Fibroblast of peridontal ligament (primary cell): ENCODE data around the gene CTAGE6.
"Not testable (repeated sequence)": the region's sequence is repeated elsewhere in the genome, so short reads cannot be mapped to it uniquely, and the experiment has no call there.

ENCODE experiments used
- DNase-seq: peaks from one replicate; pipeline ENCODE4 v3.0.0-alpha.2; 2010; ENCODE audit errors: extremely low read depth

CTAGE6 gene, protein sequence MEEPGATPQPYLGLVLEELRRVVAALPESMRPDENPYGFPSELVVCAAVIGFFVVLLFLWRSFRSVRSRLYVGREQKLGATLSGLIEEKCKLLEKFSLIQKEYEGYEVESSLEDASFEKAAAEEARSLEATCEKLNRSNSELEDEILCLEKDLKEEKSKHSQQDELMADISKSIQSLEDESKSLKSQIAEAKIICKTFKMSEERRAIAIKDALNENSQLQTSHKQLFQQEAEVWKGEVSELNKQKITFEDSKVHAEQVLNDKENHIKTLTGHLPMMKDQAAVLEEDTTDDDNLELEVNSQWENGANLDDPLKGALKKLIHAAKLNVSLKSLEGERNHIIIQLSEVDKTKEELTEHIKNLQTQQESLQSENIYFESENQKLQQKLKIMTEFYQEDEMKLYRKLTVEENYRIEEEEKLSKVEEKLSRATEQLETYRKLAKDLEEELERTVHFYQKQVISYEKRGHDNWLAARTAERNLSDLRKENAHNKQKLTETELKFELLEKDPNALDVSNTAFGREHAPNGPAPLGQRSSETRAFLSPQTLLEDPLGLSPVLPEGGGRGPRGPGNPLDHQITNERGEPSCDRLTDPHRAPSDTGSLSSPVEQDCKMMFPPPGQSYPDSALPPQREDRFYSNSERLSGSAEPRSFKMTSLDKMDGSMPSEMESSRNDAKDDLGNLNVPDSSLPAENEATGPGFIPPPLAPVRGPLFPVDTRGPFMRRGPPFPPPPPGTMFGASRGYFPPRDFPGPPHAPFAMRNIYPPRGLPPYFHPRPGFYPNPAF

DNA sequence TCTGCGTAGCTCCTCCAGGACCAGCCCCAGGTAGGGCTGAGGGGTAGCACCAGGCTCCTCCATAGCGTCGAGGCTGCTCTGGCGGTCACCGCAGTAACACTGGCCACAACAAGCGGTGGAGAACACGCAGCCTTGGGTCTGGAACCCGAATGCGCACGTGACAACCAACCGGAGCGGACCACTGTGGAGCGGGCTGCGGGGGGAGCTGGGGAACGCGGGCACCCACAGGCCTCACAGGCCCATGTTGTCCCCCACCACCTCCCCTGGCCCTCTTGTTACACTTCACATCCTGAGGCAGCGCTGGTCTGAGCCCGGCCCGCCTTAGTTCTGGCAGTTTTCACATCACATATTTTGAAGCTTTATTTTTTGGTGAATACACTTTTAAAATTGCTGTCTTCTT is at the start of gene CTAGE6:
CTAGE6 (minus strand) TSS at position 101 of the 400 bp plus-strand sequence; CDS start at position 63, 38 bp downstream.
- DNase-seq: not testable (repeated sequence)

DNA sequence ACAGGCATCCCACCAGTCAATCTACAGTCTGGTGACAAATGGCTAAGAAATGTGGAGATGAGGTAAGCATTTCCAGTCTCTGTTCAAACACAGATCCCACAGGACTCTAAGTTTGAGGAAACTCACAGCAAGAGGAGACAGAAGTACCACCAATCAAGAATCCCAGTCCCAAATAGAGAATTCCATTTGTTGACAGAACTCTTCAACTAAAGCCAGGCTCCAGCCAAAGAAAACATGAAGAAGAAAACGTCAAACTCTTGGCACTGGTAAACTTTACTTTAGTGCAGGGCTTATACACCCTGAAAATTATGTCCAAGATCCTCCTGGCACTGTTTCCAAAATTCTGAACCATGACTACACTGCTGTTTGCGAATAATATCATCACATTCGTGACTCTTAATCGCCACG is 49.2 kb upstream of the CTAGE6 start:
- not testable (repeated sequence) for DNase-seq

DNA sequence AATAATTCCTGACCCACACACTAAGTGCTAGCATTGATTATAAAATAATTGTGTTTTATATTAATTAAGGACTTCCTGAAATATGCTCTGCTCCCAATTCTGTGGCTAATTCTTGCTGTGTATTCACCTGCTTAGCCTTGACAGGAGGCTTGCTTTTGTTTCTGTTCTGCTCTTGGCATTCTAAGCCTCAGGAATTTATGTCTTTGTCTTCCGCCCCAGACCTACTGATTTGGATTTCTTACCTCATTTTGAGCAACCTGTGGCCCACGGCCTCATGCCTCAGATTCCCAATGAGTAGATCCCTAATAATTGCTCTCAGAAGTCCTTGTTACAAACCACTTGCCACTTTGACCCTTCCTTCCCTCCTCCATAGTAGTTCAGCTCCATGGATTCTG is 40.4 kb upstream of the CTAGE6 start:
- DNase-seq: not testable (repeated sequence)

DNA sequence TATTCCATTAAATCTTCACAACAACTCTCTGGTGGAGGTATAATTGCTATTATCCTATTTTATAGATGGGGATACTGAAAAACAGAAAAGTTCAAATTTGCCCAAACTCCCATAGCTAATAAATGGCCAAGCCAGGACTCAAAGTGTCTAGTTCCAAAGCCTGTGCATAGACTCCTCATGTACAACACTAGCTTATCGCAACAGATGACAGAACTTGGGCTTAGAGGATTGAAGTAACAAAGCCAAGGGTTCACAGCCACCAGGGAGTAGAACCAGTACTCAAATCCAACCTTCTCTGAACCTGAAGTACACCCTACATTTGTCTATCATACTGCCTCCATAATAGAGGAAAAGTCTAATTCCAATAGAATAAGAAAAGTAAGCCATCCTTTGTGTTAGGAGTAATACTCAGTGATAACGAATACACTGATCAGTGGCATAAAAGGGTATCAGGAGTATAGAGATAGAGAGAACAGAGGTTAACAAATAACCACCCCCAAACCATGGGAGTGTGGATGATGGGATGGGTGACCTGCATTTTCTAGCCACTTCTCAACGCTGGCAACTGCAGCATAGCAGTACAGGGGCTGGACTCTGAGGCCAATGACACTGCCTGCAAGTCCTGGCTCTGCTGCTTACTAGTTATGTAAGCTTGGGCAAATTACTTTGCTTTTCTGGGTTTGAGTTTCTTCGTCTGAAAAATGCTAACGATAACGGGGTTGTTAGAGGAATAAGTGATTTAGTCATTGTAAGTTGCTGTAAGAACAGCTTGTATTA is 39.8 kb upstream of the CTAGE6 start:
- not testable (repeated sequence) for DNase-seq

DNA sequence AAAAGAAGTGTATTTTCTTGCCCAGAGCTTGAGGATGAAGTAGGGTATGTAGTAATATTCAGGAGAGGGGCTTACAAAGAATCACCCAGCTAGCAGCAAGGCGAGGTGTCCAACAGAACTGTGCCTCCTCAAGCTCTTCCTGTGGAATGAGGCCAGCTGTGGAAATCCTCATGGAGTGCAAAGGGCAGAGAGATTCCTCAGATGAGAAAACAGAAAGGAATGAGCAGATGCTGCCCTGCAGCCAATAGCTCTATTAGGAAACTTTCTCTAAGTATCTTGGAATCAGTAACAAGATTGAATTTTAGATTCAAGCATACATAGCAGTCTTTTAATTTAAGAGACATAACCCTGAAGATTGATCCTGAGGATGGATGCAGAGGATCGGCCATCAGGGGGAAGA is 38.2 kb upstream of the CTAGE6 start:
- DNase-seq: not testable (repeated sequence)

DNA sequence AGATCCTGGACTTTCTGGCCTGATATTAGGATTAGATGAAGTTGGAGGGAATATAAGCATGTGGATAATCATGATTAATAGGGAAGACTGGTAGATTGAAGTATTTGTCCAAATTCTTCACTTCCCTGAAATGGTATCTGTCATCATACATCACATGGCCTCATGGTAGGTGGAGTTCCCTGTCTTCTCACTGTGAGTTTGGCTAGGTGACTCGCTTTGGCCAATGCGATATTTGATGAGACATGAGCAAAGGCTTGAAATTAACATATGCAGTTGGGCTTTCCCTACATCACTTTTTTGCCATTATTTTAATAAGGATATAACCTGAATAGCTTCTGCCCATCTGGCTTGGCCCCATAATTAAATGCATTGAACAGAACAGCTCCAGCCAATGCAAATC is 35.1 kb upstream of the CTAGE6 start:
- not testable (repeated sequence) for DNase-seq

DNA sequence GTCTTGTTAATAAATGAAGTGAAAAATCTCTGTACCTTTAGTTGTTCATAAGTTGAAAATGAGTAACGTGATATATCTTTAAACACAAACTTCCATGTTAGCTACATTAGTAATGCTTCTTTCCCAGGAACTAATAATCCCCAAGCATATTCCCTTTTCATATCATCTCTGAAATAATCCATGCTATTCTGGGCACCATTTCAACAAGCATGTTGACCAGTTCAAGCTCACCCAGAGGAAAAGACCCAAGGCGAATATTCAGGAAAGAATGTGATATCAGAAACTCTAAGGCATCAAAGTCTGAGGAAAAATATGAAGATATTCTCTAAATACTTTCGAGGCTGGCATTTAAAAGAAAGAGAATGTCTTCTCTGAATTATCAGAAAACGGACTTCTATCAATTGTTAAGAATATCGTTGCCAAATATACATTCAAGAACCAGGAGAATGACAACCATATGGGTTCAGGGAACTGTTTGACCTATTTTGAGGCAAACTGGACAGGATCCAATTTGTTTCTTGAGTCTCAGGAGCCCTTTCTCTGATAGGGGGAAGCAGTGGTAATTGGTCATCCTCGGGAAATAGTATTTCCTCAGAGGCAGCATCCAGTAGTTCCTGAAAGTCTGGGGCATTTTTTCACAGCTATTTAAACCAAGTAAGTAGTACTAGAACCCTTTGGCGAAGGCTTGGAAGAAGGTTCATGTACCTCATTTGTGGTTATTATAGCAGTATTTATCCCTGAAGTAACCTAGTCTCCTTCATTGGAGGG is 28.1 kb upstream of the CTAGE6 start:
- DNase-seq: not testable (repeated sequence)

DNA sequence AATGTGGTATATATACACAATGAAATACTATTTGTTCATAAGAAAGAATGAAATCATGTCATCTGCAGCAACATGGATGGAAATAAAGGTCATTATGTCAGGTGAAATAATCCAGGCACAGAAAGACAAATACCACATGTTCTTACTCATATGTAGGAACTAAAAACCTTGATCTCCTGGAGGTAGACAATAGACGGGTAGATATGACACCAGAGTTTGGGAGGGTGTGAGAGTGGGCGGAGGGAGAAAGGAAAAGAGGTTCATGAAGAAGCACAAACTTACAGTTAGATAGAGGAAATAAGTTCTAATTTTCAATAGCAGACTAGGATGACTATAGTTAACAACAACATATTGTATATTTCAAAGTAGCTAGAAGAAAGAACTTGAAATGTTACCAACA is 22.1 kb upstream of the CTAGE6 start:
- DNase-seq: not testable (repeated sequence)

DNA sequence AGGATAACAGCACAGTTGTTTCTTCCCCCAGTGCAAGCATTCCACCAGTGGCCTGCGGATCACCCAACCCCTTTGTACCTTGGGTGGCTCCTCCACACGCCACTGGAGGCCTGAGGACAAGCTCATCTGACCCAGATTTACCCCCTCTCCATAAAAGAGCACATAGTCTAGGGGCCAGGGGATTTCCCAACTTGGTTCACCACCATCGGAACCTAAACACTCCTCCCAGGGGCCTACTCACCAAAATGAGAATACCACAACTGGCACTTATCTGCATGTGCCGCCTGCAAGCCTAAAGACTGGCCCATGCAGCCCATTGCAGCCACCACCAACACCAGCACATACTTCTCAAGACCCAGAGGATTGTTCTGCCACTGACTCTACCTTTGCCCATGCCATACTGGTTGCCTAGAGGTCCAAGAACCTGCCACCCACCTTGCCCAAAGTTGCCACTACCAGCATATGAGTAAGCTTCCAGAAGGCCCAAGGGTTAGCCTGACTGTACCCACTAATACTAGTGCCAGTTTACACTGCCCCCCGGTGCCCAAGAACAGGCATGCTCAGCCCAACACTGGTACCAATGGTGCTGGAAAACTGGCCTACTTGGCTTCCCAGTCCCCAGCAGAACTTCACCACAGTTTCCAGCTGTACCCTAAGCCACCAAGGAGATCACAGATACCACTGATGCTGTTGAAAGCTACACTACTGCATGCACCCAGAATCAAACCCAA is 15.4 kb upstream of the CTAGE6 start:
- DNase-seq: not testable (repeated sequence)

DNA sequence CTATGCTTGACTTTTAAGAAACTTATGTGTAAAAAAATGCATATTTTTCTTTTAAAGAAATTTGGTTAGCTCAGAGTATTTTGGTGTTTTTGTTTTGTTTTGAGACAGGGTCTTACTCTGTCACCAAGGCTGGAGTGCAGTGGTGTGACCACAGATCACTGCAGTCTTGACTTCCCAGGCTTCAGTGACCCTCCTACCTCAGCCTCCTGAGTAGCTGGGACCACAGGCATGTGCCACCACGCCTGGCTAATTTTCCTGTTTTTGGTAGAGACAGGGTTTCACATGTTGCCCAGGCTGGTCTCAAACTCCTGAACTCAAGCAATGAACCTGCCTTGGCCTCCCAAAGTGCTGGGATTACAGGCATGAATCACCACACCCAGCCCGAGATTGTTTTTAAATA is 10.0 kb upstream of the CTAGE6 start:
- not testable (repeated sequence) for DNase-seq

DNA sequence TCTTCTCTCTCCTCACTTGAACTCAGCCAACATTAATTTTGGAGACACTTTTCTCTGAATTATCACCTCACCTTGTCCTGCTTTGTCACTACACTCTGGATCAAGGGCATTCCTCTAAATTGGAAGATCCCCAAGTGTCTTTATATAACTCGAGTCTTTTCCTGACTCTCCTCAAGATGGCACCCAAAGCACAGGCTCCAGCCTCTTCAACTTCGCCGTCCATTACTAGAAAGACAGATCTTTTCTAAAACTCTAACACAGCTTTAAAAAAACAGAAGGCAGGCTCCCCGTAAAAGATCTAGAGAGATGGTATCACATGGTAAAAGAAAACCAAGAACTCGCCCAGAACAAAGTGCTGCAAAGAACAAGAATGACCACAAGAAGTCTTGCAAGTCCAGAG is 8.2 kb upstream of the CTAGE6 start:
- not testable (repeated sequence) for DNase-seq

DNA sequence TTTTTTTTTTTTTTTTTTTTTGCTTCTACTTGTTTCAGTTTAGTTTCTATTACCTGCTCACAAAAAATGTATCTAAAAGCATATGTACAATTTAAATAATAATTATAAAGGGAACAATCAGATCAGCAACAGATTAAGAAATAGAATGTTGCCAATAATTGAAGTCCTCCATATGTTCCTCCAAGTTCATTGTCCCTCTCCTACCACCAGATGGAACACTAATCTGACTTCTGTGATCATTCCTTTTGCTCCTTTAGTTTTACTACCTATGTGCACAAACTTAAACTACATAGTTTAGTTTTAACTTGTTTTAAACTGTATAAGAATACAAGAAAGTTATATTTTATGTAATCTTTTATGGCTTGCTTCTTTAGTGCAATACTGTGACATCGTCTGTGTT is 5.6 kb upstream of the CTAGE6 start:
- not testable (repeated sequence) for DNase-seq

DNA sequence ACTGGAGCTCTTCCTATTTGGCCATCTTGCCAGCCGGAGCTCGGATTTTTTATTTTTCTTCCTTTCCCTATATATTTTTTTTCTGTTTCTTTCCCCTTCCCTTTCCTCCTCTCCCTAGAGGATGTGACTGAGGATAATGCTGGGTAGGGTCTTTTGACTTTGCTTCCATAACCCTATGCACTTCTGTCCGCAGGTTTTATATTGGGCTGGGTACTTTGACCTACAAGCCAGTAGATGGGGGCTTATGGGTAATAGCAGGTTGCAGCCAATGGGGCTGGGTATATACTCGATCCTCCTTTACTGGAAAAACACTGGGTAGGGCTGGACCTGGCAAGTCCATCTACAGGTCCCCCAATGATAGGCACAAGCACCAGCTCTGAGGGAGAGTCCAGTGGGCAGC is 12.2 kb downstream of the CTAGE6 start:
- DNase-seq: not testable (repeated sequence)

DNA sequence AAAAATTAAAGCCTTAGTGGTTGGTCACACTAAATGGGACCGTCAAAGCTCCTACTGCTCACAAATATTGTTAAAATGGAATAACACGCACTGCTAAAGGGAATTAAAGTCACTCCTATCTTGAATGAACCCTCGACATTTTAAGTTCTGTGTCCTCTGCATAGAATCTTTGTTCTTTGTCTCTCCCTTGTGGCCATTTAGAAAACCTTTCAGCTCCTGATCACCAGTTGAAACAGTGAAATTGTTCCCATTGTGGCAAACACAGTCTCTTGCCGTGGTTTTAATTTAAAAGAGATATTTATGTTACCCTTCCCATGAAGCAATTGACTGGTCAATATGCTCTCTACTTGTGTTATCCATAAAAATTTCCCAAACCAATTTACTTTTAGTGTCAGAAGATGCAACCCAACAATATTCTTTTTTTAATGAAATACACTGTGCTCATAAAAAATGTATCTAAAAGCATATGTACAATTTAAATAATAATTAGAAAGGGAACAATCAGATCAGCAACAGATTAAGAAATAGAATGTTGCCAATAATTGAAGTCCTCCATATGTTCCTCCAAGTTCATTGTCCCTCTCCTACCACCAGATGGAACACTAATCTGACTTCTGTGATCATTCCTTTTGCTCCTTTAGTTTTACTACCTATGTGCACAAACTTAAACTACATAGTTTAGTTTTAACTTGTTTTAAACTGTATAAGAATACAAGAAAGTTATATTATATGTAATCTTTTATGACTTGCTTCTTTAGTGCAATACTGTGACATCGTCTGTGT is 20.3 kb downstream of the CTAGE6 start:
- peak; percentile 74 for DNase-seq

DNA sequence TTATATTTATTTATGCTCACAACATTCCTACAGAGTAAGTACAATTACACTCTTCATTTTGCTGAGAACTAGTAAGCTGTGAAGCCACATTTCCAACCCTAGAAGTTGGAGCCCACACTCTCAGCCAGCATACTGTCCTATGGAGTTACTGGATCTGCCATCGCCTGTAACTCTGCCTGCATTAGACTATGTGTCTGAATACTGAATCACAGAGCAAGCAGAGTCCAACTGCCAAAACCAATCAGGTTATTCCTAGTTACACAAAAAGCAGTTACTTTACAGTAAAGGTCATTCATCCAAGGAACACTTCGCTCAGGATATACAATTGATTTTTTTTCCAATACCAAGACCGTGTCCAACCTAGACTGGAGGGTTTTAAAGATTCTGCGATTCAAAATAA is 21.5 kb downstream of the CTAGE6 start:
- no peak for DNase-seq

DNA sequence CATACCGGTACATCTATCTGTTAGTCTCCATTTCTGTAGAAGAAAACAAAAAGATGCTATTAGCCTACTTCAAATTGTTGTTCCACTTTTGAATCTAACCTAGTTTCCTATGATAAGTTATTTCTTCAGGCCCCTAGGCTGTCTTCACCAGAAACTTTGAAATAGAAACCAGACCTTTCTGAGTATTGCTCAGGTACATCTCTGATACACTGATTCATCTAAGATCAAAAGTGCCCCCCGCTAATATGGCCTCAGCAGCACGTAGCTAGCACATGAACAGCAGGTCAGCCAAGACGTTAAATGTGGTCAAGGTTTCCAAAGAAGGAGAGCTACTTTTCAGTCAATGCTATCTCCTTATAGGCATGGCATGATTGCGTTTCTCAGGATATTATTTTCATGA is 23.6 kb downstream of the CTAGE6 start:
- DNase-seq: no peak

DNA sequence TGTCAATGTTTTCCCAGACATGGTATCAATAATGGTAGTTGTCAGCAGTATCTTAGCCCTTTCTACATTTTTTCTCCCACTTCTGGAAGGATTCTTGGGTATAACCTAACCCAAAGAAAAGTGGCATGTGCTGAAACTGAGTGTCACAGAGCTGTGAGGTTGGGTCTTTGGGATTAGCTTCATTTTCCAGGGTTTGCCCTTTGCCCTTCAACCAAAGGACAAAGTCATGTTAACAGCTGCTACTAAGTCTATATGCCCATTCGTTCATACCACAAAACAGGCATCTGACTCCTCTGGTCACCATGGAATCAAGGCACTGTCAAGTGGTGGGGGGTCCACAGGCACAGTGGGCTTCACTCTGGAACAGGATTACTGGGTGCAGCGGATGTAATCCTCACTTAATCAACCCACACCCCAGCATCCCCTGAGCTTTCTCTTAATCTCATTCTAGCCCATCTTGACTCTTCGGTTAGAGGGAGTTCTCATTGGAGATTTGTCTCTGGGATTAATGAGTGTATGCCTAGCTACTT is 29.1 kb downstream of the CTAGE6 start:
- DNase-seq: no peak

DNA sequence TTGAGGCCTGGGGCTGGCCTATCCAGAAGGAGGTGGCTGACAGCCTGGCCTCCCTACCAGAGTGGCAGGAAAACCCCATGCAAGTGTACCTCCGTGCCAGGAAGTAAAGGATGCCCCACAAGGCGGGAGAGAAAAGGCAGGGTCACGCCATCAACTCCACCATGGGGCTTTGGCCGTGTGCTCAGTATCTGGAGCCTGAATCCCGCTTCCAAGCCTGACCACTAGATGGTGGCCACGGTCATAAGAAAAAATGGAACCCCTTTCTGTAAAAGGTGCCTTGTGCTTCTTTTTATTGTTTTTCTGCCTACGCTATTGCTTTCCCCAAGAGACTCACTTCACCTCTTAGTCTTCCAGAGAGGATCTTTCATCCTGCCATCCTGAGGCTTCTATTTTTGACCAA is 29.9 kb downstream of the CTAGE6 start:
- DNase-seq: not testable (repeated sequence)

DNA sequence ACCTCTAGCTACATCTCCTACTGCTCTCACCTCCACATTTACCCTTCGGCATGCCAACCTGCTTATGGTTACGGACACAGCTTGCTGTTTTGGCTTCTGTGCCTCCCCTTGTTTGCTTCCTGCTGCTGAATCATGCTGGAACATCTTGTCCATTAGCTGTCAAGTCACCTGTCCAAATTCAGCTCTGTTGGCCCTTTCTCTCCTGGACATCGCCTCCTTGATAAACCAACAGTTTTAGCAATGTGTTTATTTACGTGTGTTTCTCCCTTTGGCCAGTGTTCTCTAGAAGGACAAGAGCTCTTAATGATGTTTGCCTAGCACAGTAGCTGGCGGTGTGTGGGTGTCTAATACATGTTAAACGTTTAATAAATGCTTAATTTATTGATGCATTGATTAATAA is 31.4 kb downstream of the CTAGE6 start:
- not testable (repeated sequence) for DNase-seq

DNA sequence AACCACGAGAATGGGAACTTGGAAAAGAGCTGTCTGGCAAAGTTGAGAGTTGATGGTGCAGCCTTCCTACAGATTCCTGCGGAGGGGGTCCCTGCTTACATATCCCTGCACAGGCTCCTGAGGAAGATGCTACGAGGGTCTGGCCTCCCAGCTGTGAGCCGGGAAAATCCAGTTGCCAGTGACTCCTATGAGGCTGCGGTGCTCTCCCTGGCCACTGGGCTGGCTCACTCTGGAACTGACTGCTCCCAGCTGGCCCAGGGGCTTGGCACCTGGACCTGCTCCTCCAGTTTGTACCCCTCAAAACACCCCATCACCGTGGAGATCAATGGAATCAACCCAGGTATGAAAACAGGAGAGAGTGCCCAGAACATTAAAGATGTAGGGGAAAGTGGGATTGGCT is 37.2 kb downstream of the CTAGE6 start:
- not testable (repeated sequence) for DNase-seq
